COLO668 (cell line): Measurements from ENCODE around the gene KLF11.
A peak's percentile ranks its signal among the peaks of the same experiment; 100 is the strongest.

ENCODE experiments used
- DNase-seq: peaks from one replicate; lab custom pipeline; 2025; ENCODE audit not compliant: unreplicated experiment; lab: John Stamatoyannopoulos, UW

The KLF11 gene

GRCh38 chr2:10062931-10063365 lies 19.6 kb downstream of the KLF11 start:
- no peak for DNase-seq

GRCh38 chr2:10063566-10063965 lies 20.2 kb downstream of the KLF11 start:
- no peak for DNase-seq

DNA sequence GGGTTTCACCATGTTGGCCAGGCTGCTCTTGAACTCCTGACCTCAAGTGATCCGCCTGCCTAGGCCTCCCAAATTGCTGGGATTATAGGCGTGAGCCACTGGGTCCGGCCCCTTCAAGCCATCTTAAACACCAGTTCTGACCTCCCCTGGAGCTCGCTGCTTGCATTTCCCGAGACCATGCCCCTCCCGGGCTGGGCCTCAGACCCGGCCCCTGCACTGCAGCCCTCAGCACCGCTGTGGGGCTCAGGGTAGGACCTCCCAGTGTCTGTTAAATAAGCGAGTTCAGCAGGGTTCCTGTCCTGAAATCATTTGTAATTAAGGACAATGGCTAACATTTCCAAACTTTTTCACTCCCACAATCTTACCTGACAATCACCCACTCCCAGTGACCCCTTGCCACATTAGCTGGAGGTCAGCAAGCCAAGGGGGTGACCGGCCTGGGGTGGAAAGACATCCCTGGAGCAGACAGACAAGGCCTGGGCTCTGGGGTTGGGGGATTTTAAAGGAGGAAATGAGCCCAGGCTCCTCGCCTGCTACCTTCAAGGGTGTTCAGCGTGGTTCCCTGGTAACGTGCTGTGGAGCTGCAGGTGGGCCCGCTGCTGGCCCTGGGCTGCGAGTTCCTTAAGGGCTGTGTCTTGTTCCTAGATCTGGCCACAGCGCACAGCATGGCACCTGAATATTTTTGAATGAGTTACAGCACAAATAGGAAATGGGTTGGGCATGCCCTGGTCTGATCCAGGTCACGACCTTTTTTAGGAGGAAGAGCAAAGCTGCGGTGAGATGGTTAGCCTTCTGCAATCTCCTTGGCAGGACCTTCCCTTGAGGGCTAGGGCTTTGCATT lies 21.8 kb downstream of the KLF11 start:
- DNase-seq = no peak

DNA sequence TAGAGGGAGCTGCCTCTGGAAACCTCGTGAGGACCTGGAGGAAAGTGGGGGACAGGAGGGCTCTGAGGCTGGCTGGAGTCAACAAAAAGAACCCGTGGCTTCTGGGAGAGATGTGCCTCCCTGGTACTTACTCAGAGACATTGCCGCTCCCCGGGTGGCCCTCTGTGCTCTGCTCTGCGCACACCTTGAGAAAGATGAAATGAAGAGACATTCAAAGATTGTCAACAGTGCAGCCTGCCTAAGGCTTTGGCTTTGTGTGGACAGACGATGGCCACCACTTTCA lies 22.4 kb downstream of the KLF11 start:
- DNase-seq = no peak

- DNase-seq = no peak
These were observed 24.0 kb downstream of the KLF11 start for GRCh38 chr2:10067330-10067729.

- no peak for DNase-seq
These were observed 24.5 kb downstream of the KLF11 start for GRCh38 chr2:10067881-10068280.

DNA sequence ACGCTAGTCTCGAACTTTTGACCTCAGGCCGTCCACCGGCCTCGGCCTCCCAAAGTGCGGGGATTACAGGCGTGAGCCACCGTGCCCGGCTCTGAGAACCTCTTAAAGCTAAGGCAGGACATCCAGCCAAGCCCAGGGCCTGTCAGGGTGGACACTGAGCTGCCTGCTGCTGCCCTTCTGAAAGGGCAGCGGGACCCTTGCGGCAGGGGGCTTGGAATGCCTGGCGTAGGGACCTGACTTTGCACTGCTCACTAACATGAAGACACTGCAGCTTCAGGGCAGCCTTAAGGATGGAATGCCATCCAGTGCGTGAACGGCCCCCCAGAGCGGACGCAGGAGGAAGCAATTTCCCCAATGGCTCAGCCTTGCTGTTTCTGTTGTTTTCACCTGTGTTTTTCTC lies 27.8 kb downstream of the KLF11 start:
- no peak for DNase-seq

GRCh38 chr2:10071595-10071994 lies 28.2 kb downstream of the KLF11 start:
- DNase-seq = no peak

DNA sequence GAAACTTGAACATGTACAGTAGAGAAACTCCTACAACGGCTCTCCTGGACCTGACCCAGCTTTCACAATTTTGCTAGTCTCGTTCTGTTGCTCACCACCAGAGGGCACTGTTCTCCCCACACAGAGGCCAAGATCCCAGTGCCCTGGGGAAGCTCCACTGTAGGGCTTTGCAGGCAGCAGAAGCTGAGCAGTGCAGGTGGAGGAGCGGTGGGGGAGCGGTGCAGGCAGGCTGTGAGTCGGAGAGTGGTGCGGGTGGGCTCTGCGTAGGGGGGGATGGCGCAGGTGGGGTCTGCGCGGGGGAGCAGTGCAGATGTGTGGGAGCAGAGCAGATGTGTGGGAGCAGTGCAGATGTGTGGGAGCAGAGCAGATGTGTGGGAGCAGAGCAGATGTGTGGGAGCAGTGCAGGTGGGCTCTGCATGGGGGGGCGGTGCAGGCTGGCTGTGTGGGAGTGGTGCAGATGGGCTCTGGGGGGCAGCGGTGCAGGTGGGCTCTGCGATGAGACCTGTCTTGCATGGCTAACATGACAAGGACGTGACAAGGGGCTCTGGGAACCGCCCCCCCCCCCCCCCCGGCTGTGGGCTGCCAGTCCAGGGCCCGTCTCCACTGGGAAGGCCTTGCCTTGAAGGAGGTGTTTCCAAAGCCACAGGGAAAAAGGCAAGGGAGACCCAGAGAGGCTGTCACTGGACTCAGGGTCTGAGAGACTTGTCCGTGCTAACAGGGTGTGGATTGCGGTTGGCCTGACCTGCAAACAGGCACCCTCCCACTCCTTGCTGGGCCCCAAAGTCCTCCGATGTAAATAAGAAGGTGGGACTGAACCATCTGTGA lies 29.5 kb downstream of the KLF11 start:
- DNase-seq = peak; percentile 72

- no peak for DNase-seq
These were observed 30.4 kb downstream of the KLF11 start for GRCh38 chr2:10073706-10074105.

DNA sequence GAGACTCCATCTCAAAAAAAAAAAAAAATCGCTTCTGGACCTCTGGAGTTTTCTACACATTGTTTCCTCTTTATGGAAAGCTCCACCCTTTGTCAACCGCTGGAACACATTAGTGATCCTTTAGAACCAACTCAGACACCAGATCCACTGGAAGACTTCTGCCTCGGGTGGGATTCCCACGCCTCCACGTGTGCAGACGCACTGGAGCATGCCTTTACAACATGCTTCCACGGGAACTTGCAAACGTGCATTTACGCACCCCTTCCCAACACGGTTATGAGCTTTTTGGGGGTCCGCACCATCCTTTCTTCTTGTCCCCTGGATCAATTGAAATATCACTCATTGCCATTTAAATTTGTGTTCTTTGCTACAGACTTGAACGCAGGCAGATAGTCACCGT lies 31.8 kb downstream of the KLF11 start:
- no peak for DNase-seq

- no peak for DNase-seq
These were observed 32.3 kb downstream of the KLF11 start for GRCh38 chr2:10075571-10076209.

- DNase-seq = no peak
These were observed 33.2 kb downstream of the KLF11 start for GRCh38 chr2:10076511-10076910.

GRCh38 chr2:10076988-10077527 lies 33.7 kb downstream of the KLF11 start:
- DNase-seq = no peak

DNA sequence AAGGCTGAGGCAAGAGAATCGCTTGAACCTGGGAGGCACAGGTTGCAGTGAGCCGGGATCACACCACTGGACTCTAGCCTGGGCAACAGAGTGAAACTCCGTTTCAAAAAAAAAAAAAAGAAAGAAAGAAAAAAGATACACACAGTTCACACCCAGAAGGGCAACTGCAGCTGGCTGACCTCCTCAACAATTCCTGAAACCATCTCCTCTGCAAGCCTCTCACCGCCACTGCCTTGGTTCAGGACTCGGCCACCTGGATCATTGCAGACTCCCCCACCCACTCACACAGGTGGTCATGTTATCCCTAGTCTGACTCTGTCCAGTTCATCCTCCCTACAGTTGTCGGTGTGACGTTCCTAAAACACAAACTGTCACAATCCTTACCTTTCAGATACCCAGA lies 34.7 kb downstream of the KLF11 start:
- no peak for DNase-seq

DNA sequence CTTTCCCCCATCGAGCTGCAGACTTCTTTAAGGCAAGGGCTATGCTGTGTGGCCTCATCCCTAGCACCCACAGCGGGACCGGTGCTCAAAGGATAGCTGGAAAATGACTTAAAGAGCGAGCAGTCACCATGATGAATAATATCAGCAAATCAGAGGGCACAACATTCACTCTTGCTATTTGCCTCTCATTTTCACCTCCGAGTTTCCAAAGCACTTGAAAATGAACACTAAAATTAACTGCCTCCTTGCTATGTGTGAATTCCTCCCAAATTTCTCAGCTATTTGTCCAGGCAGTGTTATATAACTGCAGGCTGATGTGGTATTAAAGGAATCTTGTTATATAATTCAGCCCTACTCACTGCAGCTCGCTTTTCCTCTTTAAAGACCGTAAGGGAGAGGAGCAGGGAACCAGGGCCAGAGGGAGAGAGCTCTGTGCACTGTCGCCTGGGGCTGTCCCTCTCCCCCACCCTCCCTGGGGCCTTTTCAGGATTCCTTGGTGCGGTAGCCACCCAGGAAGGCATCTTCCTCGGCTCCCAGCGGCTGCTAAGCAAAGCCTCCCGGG lies 35.4 kb downstream of the KLF11 start:
- DNase-seq = no peak

GRCh38 chr2:10079266-10079869 lies 36.0 kb downstream of the KLF11 start:
- peak; percentile 20 for DNase-seq

GRCh38 chr2:10079870-10080535 lies 36.7 kb downstream of the KLF11 start, which contains the start of gene CYS1:
TSS of gene CYS1 (minus strand) at chr2:10080411. CDS start at chr2:10080223, 188 bp downstream.
- DNase-seq = peak; percentile 40

- DNase-seq = no peak
These were observed 37.4 kb downstream of the KLF11 start for GRCh38 chr2:10080536-10081304.
